Adrenal gland (tissue), 5 donors: ENCODE results near the gene CIRBP.

Experiments
- POLR2A ChIP-seq, 2 donors: fragments of 450-650 bp; IDR thresholded peaks; one replicate each; pipeline ENCODE4 v1.6.1; 2017; ENCODE audit warnings: antibody characterized with exemption in 2 of 2, mild to moderate bottlenecking in 2 of 2, moderate library complexity in 1 of 2
- TF ChIP-seq, protein P1 (sequence below), 6 experiments: fragments of 450-650 bp in 4 of 6; fragments of 200-600 bp in 2 of 6; sonication (generic) in 1 of 6; IDR thresholded peaks; 1 replicate in 5 of 6; 2 replicates in 1 of 6; pipeline versions ENCODE4 v1.5.1 to v1.8.0; 2016 to 2021; ENCODE audit warnings: antibody characterized with exemption in 6 of 6, mild to moderate bottlenecking in 2 of 6, moderate library complexity in 1 of 6
- donor health status: DM: no; HTN: no; CAD: no.

DNA sequence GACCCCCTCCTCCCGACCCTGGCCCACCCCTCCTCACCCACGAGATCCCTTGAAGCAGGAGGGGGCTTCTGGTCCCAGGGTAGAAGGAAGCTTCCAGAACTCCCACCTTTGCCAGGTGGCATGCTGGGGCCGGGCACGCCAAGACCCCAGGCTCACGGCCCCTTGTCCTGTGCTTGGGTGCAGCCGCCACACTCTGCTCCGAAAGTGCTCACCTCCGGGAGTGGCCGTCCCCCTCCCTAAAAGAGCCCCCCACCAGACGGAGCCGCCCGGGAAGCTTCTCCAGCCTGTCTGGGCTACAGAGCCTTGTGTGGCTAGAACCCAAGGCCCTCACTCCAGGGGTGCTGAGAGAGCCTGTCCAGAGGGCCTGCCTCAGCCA lies 14.8 kb downstream of the CIRBP start:
- TF ChIP-seq, protein P1, sequence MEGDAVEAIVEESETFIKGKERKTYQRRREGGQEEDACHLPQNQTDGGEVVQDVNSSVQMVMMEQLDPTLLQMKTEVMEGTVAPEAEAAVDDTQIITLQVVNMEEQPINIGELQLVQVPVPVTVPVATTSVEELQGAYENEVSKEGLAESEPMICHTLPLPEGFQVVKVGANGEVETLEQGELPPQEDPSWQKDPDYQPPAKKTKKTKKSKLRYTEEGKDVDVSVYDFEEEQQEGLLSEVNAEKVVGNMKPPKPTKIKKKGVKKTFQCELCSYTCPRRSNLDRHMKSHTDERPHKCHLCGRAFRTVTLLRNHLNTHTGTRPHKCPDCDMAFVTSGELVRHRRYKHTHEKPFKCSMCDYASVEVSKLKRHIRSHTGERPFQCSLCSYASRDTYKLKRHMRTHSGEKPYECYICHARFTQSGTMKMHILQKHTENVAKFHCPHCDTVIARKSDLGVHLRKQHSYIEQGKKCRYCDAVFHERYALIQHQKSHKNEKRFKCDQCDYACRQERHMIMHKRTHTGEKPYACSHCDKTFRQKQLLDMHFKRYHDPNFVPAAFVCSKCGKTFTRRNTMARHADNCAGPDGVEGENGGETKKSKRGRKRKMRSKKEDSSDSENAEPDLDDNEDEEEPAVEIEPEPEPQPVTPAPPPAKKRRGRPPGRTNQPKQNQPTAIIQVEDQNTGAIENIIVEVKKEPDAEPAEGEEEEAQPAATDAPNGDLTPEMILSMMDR (IDR thresholded peaks at IDR 0.05) = no peak
- TF ChIP-seq POLR2A (IDR thresholded peaks at IDR 0.05) = no peak
